Heart left ventricle (tissue), 16 donors: ENCODE data around the gene TAC1. TPM values are rescaled to one million over a fixed set of nuclear protein-coding genes. Genes with fewer than 3 reads are reported as not detected.
"Not testable (repeated sequence)": the region's sequence is repeated elsewhere in the genome, so short reads cannot be mapped to it uniquely, and the experiment has no call there.

ENCODE experiments used
- ATAC-seq, 4 donors: fragments of 200-7000 bp; cut with Tn5 transposase; one replicate each; pipeline ENCODE4 v1.9.1; 2020 to 2022; ENCODE audit warnings: moderate library complexity in 4 of 4, mild to moderate bottlenecking in 3 of 4, moderate number of reproducible peaks in 1 of 4
- DNase-seq, 5 donors: peaks; one replicate each; pipeline ENCODE4 v3.0.0-alpha.2; 2020
- H3K27ac ChIP-seq, 12 donors: fragments of 200-600 bp; sonication (generic) in 4 of 12; one replicate each; pipeline versions ENCODE4 v1.5.0 to v1.8.0; 2016 to 2022; ENCODE audit warnings: mild to moderate bottlenecking in 2 of 12
- H3K27me3 ChIP-seq, 9 donors: fragments of 200-600 bp; sonication (generic) in 2 of 9; one replicate each; pipeline versions ENCODE4 v1.5.1 to v1.8.0; 2016 to 2022; ENCODE audit warnings: mild to moderate bottlenecking in 3 of 9
- H3K36me3 ChIP-seq, 9 donors: fragments of 200-600 bp; sonication (generic) in 2 of 9; one replicate each; pipeline versions ENCODE4 v1.5.0 to v1.8.0; 2018 to 2022; ENCODE audit warnings: mild to moderate bottlenecking in 2 of 9
- H3K4me1 ChIP-seq, 12 donors: fragments of 200-600 bp; sonication (generic) in 4 of 12; one replicate each; pipeline versions ENCODE4 v1.5.0 to v1.8.0; 2016 to 2022; ENCODE audit warnings: mild to moderate bottlenecking in 3 of 12
- H3K4me3 ChIP-seq, 12 donors: fragments of 200-600 bp; sonication (generic) in 4 of 12; one replicate each; pipeline versions ENCODE4 v1.5.0 to v1.8.0; 2017 to 2022; ENCODE audit warnings: mild to moderate bottlenecking in 9 of 12, moderate library complexity in 4 of 12
- H3K9me3 ChIP-seq, 12 donors: fragments of 200-600 bp; sonication (generic) in 4 of 12; one replicate each; pipeline versions ENCODE4 v1.5.0 to v1.8.0; 2016 to 2022; ENCODE audit warnings: mild to moderate bottlenecking in 1 of 12
- POLR2A ChIP-seq, 2 donors: fragments of 450-650 bp; IDR thresholded peaks; one replicate each; pipeline ENCODE4 v1.6.1; 2017; ENCODE audit warnings: antibody characterized with exemption in 2 of 2, mild to moderate bottlenecking in 2 of 2, moderate library complexity in 2 of 2
- WGBS, 4 donors: extraction: QIAGEN DNeasy Blood & Tissue Kit in 2 of 4; methylation state at CpG; one replicate each; pipeline versions ENCODE4 v1.1.5 to v1.1.7; 2013 to 2018; 5-methylcytosine and 5-hydroxymethylcytosine counted together
- intact Hi-C, 10 donors: fragments of 100-400 bp; cut with DNase I; formaldehyde crosslinking; loops; one replicate each; pipeline versions ENCODE4 v1.11.1 to v1.14.2; 2022
- polyA plus RNA-seq, 2 donors: library from polyadenylated mRNA; stranded (reverse); fragments of 200-250 nt; gene quantifications; one replicate each; pipeline ENCODE4 v1.2.3, GENCODE V29; 2013
- total RNA-seq, 9 donors: library from RNA; depleted of rRNA in 2 of 9; stranded (reverse); fragments of >200 nt in 2 of 9; fragmentation: NEBNext Ultra II Directional in 3 of 9; extraction: Animal tissue kit (Norgen Biotek cat#: 25700) in 3 of 9; gene quantifications; one replicate each; pipeline versions ENCODE4 v1.1.0 to v1.2.4, GENCODE V29; 2016 to 2023
- TF ChIP-seq, protein P1 (sequence below), 12 donors: fragments of 200-600 bp; sonication (generic) in 4 of 12; IDR thresholded peaks; one replicate each; pipeline versions ENCODE4 v1.5.0 to v1.8.0; 2018 to 2022; ENCODE audit warnings: antibody characterized with exemption in 12 of 12, mild to moderate bottlenecking in 5 of 12
- donor health status: ischemic (EF 13 %, LVEDD 7.1; RV severe dilation, severe dysfunction).
- donor health status: healthy with polysubstance abuse.
- donor health status: DM: no; HTN: yes; CAD: no.
- donor health status: DM: no; HTN: no; CAD: no.
- donor health status: ischemic (EF 25% LVEDD 6.9; RV normal size, moderate dysfunction).
- donor health status: ischemic (EF 25% LVEDD 5.7; RV mildly dilated, moderate dysfunction).
- donor health status: healthy.
- donor health status: DM: yes; HTN: yes; CAD: no.
- donor health status: ischemic (EF 35%, LVEDD 5.7; RV mildly dilated, moderate dysfunction).
- donor health status: nonischemic (EF 11% LVEDD 7.7; RV severe dilation, severe dysfunction).
- donor health status: DM: yes; HTN: yes; CAD: no.
- donor health status: PGD.
- donor health status: ischemic (EF 29% LVEDD 5.4; RV normal size, mild dysfunction).
- donor health status: nonischemic (EF 23%, LVEDD 6.1; RV moderate dilation, normal function).

TAC1 gene
- total and polyA plus RNA-seq, 11 donors, result 0.84 TPM; not detected in 10

- H3K4me3 ChIP-seq, result no peak overlapping the region
- intact Hi-C loops, result no loop called here
- 70 to 78% (median 73%) methylated on average over 4 of the region's 4 CpGs for WGBS, 4 donors
- TF ChIP-seq POLR2A (IDR thresholded peaks at IDR 0.05), result no peak
- TF ChIP-seq, protein P1, sequence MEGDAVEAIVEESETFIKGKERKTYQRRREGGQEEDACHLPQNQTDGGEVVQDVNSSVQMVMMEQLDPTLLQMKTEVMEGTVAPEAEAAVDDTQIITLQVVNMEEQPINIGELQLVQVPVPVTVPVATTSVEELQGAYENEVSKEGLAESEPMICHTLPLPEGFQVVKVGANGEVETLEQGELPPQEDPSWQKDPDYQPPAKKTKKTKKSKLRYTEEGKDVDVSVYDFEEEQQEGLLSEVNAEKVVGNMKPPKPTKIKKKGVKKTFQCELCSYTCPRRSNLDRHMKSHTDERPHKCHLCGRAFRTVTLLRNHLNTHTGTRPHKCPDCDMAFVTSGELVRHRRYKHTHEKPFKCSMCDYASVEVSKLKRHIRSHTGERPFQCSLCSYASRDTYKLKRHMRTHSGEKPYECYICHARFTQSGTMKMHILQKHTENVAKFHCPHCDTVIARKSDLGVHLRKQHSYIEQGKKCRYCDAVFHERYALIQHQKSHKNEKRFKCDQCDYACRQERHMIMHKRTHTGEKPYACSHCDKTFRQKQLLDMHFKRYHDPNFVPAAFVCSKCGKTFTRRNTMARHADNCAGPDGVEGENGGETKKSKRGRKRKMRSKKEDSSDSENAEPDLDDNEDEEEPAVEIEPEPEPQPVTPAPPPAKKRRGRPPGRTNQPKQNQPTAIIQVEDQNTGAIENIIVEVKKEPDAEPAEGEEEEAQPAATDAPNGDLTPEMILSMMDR (IDR thresholded peaks at IDR 0.05), result no peak
- H3K9me3 ChIP-seq, result no peaks in the 10 kb centered on the region
- no peaks in the 10 kb centered on the region for H3K36me3 ChIP-seq
- ATAC-seq (no peak), DNase-seq (no peak)
- no peak overlapping the region for H3K27ac ChIP-seq
- H3K27me3 ChIP-seq, result no peaks in the 10 kb centered on the region
- H3K4me1 ChIP-seq, result no peaks in the 10 kb centered on the region
Observed at GRCh38 chr7:97772045-97772901, 40.4 kb downstream of the TAC1 start.

- DNase-seq, H3K27me3 ChIP-seq, H3K36me3 ChIP-seq, H3K9me3 ChIP-seq, intact Hi-C loops, H3K4me1 ChIP-seq, H3K27ac ChIP-seq, H3K4me3 ChIP-seq, ATAC-seq: not testable (repeated sequence)
- WGBS, 4 donors, result 81 to 84% (median 81%) methylated on average over 7 of the region's 7 CpGs
Observed at GRCh38 chr7:97786398-97786797, 54.5 kb downstream of the TAC1 start.

Other genes starting within 250 kb of the TAC1 start
- 10 to 100 TPM in 5 of 9 donors, 1 to 10 TPM in 4; 5.3 to 17.8 (median 10.1) TPM for gene ASNS, start 140.3 kb downstream of the TAC1 start, total RNA-seq
- gene ASNS, start 140.3 kb downstream of the TAC1 start, polyA plus RNA-seq, result 10 to 100 TPM in 1 of 2 donors, 1 to 10 TPM in 1; 8.3 to 18.6 TPM